Hippocampal formation (tissue), 2 donors: ENCODE measurements around the gene CEBPZOS.
A peak's percentile ranks its signal among the peaks of the same experiment; 100 is the strongest.
"Not testable (repeated sequence)": the region's sequence is repeated elsewhere in the genome, so short reads cannot be mapped to it uniquely, and the experiment has no call there.

Source experiments
- DNase-seq, 2 donors: peaks; one replicate each; lab custom pipeline; 2025; lab: John Stamatoyannopoulos, UW

Gene CEBPZOS

DNA sequence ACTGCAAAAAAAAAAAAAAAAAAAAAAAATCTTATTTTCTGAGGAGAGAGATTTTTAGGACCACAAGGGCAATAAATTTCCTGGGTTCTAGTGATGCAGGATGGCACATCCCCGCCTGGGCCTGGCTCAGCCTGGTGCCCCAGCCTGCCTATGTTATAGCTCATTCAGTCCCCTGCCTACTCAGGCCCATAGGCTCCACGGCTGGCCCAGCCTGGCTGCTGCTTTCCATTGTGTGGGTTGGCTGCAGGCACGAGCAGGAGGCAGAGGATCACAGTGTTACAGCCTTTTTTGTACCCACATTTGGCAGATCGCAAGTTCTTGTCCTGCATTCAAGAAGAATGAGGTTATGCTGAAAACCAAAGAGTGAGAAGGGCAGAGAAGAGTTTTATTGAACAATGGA is 5.0 kb upstream of the CEBPZOS start:
- DNase-seq: no peak

GRCh38 chr2:37191747-37192146 is 4.5 kb upstream of the CEBPZOS start:
- DNase-seq: no peak

- no peak for DNase-seq
Measured at GRCh38 chr2:37192551-37192950, 3.7 kb upstream of the CEBPZOS start.

DNA sequence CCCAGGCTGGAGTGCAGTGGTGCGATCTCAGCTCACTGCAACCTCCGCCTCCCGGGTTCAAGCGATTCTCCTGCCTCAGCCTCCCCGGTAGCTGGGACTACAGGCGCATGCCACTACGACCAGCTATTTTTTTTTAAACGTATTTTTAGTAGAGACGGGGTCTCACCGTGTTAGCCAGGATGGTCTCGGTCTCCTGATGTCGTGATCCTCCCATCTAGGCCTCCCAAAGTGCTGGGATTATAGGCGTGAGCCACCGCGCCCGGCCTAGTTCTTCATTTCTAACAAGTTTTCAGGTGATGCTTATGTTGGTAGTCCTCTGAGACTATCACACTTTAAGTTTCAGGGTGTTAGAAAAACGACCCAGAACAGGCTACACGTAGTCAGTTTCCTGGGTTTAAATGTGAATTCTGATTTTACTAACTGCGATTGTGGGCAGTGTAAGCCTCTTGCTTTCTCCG is 405 bp upstream of the CEBPZOS start:
- not testable (repeated sequence) for DNase-seq

GRCh38 chr2:37198681-37199065 is 2.4 kb downstream of the CEBPZOS start:
- no peak for DNase-seq

- DNase-seq: no peak
Measured at GRCh38 chr2:37201208-37201607, 4.9 kb downstream of the CEBPZOS start.

GRCh38 chr2:37201766-37202165 is 5.5 kb downstream of the CEBPZOS start:
- no peak for DNase-seq

- DNase-seq: no peak
Measured at GRCh38 chr2:37203708-37204107, 7.4 kb downstream of the CEBPZOS start.

- DNase-seq: not testable (repeated sequence)
Measured at GRCh38 chr2:37205071-37205661, 8.9 kb downstream of the CEBPZOS start.

DNA sequence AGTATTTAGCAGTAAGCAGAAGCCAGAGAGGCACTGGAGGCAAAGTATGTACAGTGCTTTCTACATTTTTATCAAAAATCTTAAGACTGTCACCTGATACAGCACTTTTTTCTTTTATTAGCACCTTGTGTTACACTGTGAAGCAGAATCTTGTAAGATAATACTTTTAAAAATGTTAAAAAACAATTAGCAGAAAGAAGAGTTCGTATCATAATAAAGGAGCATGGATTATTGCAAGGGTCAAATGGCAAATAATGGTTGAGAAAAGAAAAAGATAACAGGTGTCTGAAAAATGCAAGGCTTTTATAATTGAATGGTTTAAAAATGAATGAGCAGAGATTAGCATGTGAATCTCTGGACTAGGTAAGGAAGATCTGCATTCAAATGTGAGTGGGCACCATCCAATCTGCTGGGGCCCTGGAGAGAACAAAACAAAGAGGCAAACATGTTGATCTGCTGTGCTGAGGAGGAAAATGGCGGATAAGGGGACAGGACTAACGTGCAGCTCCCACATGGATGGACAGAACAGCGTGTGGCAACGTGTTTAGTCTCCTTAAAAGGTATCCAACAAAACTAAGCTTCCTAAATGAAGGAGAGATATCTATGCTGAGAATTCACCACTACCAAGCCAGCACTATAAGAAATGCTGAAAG is 9.5 kb downstream of the CEBPZOS start:
- DNase-seq: no peak

DNA sequence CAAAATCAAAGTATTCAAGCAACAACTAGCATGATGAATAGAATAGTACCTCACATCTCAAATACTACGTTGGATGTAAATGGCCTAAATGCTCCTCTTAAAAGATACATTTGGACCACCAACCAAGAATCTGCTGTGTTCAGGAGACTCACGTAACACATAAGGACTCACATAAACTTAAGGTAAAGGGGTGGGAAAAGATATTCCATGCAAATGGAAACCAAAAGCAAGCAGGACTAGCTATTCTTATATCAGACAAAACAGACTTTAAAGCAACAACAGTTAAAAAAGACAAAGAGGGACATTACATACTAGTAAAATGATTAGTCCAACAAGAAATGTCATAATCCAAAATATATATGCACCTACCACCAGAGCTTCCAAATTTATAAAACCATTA is 10.5 kb downstream of the CEBPZOS start:
- not testable (repeated sequence) for DNase-seq

- no peak for DNase-seq
Measured at GRCh38 chr2:37211212-37211611, 14.9 kb downstream of the CEBPZOS start.

DNA sequence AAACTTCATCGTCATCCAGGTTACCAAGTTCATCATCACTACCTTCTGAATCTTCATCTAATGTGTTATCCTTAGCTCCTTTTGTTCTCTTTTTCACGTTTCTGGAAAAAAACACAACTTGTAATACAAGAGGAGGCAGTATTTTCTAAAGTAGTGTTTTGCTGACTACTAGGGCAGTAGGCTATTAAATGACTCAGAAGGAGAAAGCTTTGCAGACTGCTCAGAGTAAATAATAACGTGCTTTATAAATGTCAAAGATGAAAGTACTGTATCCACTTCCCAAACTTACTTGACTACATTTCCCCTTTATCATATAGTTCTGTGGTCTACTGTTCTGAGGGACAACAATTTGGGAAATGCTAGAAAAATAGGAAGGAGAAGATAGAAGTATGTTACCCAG is 15.6 kb downstream of the CEBPZOS start:
- no peak for DNase-seq

DNA sequence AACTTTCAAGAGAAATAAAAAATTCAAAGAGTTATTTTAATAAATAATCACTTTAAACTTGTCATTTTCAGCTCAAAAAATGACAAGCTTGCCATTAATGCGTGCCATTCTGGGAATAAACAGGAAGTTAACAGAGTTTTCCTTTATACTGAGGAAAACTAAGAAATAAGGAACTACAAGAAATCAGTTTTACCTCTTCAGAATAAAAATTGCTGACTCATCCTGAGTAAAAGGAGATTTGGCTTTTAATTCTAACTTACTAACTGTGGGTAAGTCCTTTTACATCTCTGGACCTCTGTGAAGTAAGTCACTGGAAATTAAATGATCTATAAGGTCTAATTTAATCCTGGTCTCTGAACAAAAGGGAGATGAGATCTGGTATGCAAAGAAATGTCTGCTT is 19.0 kb downstream of the CEBPZOS start:
- DNase-seq: no peak

DNA sequence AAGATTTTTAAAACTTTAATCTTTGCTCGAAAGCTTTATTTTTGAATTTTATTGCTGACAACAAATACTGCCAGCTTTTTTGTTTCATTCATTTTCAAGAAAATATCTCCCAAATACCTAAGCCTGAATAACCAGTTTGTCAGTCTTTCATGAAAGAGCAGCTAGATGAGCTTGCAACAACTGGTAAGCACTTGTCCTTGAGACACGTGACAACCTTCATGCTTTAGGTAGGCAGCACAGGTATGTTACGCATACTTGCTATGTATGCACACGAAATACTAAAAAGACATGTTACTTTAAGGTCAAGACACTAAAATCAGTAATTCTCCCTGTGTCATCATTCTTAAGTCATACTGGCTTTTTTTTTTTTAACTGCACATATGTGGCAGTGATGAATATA is 22.8 kb downstream of the CEBPZOS start:
- no peak for DNase-seq

GRCh38 chr2:37223131-37223530 is 26.8 kb downstream of the CEBPZOS start:
- DNase-seq: no peak

DNA sequence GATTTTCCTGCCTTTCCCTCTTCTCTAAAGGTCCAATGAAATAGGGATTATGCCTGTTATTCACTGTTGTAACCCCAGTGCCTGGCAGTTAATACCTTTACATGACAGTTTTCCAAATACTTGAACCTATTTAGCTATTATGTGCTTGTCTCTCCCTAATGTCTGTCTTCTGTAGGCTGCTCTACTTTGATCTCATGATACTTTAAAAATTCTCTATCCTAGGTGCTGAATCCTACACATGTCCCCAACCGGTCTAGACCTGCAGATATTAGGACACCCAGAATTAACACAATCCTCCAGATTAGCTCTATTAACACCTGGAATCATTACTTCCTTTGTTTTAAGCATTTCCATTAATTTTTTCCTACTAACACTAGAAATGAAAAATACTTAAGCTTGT is 27.8 kb downstream of the CEBPZOS start:
- DNase-seq: no peak

DNA sequence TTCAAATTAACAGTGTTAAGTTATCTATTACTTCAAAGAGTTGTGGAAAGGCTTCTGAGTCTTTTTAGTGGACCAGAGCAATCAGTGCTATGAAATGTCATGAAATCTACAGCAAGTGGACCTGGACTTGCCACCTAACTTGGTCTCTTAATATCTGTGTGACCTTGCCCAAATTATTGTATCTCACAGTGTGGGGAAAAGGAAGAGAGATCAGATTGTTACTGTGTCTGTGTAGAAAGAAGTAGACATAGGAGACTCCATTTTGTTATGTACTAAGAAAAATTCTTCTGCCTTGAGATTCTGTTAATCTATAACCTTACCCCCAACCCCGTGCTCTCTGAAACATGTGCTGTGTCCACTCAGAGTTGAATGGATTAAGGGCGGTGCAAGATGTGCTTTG is 28.8 kb downstream of the CEBPZOS start:
- not testable (repeated sequence) for DNase-seq

- DNase-seq: no peak
Measured at GRCh38 chr2:37226863-37227262, 30.6 kb downstream of the CEBPZOS start.

DNA sequence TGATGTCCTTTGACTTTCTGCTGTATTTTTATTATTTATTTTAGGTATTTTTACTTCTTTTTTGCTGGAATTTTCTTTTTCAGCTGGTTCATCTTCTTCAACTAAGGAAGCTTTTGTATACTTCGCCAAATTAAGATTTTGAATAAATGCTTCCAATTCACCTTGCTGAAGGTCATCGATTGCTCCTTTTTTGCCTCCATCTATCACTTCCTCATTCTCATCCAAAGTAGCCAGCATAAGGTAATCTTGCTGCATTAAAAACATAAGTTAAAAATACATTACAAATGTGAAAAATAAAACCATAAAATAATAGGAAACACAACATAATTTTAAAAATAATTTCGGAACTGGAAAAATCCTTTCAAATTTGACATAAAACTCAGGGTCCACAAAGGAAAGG is 32.5 kb downstream of the CEBPZOS start:
- no peak for DNase-seq

DNA sequence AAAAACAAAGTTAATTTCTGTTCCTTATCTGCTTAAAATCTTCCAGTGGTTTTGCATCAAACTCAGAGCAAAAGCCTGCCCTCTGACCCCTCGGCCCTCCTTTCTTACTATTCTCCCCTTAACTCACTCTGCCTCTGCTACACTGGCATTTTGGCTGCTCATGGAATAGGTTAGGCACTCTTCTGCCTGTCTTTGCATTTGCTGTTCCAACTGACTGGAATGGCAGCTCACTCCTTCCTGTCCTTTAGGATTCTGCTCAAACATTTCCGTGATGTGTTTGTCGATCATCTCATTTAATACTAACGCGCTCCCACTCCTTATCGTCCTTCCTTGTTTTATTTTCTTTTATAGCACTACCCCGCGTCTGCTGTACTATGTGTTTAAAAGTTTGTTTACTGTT is 34.3 kb downstream of the CEBPZOS start:
- no peak for DNase-seq

DNA sequence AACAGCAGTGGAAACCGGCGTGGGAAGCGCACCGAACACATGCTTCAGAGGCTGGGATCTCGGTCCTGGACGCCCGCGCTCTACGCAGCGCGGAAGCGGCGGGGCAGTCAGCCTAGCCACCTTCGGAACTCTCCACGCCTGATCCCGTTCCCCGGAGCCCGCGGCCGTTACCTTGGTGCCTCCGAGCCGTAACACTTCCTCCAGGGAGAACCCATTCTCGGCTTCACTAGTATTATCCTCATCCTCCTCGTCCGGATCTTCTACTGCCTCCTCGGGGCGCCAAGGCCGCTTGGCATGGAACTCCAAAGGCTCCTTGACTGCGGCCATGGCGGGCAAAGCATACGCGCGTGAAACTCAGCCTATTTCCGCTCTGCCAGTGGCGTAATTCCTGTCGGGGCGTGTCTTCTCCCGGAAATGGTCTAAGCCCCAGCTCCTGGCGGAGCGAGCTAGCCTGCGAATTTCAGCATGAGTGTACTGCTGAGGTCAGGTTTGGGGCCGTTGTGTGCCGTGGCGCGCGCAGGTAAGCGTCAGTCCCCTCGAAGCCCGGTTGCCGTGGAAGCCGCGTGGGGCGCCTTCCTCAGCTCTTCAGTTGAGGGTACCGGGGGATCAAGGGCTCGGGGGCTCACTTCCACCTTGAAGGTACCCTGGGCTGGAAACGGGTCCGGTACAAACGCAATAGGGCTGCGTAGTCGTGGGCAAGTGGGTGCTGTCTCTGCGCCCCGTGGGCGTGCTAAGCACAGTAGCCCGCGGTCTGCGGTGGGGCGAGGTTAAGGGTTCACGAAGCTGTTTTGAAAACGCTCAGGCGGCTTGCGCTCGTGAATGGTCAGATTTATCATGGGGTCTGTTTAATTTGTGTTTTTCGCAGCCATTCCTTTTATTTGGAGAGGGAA is 35.2 kb downstream of the CEBPZOS start, which contains the start of the genes CEBPZ and NDUFAF7:
Gene CEBPZ, minus strand, starts transcription at position 356 of the 890 bp plus-strand sequence. Its CDS starts 29 bp downstream, at position 327.
Gene NDUFAF7, plus strand, starts transcription at position 418 of the 890 bp plus-strand sequence. Its CDS starts 48 bp downstream, at position 466.
- DNase-seq: peak; percentile 89
